ENCODE data around the gene EMILIN1. TPM values are rescaled to one million over a fixed set of nuclear protein-coding genes. Genes with fewer than 3 reads are reported as not detected.

Gene EMILIN1
- total RNA-seq, 1 experiment from 2014 or later, result 1.2 TPM

DNA sequence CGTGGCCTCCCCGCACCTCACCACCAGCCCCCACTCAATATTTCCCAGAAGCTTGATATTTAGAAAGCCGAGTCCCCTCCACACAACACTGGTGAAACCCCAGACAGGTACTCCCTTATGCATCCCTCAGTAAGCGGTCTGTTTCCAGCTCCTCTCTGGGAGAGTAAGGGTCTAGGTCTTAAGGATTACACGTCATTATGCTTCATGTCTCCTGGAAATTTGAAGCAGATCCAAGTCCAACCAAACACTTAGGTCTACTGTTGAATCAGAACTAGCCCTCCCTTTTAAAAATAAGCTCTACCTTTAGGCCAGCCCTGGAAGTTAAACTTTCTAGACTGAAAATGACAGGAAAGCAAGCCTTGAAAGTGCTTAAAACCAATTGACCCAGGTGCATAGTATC is 5.5 kb upstream of the EMILIN1 start:
- H3K27ac ChIP-seq (ENCODE audit: insufficient read length, low read depth, low read length), result no peak overlapping the region

More for the DNA sequence above, 5.5 kb upstream of the EMILIN1 start:
- Histone ChIP-seq H2AFZ (ENCODE audit: low read length) (no peak overlapping the region), H3K14ac (ENCODE audit: insufficient read depth, low read length) (no peak overlapping the region), H3K79me2 (ENCODE audit: insufficient read depth, low read length) (peaks cover 5% of the 10 kb centered on the region; the same call in 1 of the 2 replicates), H2BK15ac (ENCODE audit: low read depth, low read length) (no peak overlapping the region), H3K9me3 (ENCODE audit: control insufficient read depth, low read depth, low read length) (no peaks in the 10 kb centered on the region), H4K91ac (ENCODE audit: insufficient read length, low read depth, low read length) (no peak overlapping the region), H3K9ac (ENCODE audit: extremely low read depth, insufficient read length, low read length) (no peak overlapping the region), H2BK12ac (ENCODE audit: insufficient read length, low read depth, low read length) (no peak overlapping the region), H2BK20ac (ENCODE audit: low read depth, low read length, poor library complexity, severe bottlenecking) (no peak overlapping the region), H3K4ac (ENCODE audit: low read depth, low read length) (no peak overlapping the region), H2BK5ac (ENCODE audit: insufficient read length, low read length) (no peak overlapping the region), H3K23me2 (ENCODE audit: insufficient read length, low read depth, low read length, poor library complexity, severe bottlenecking) (peaks cover 12% of the 10 kb centered on the region), H3K27me3 (ENCODE audit: insufficient read depth, low read length) (no peaks in the 10 kb centered on the region), H4K8ac (replicated peaks; ENCODE audit: insufficient read length, low read depth, low read length) (no peak overlapping the region), H4K20me1 (ENCODE audit: control insufficient read depth, insufficient read depth, insufficient read length) (no peaks in the 10 kb centered on the region), H3K23ac (ENCODE audit: insufficient read length, low read depth, low read length) (no peak overlapping the region), H3K79me1 (ENCODE audit: insufficient read depth, low read depth, low read length, poor library complexity, severe bottlenecking) (peaks cover 2% of the 10 kb centered on the region), H4K5ac (ENCODE audit: insufficient read length, low read depth, low read length) (no peak overlapping the region), H3K4me2 (ENCODE audit: insufficient read depth, insufficient read length, low read length) (peak overlapping the region; percentile 90), H3K18ac (ENCODE audit: insufficient read length, low read depth, low read length) (no peak overlapping the region), H3K56ac (ENCODE audit: insufficient read length, low read depth, low read length) (no peak overlapping the region), H3T11ph (ENCODE audit: low read length) (no peak overlapping the region), H3K4me1 (ENCODE audit: insufficient read depth, low read length) (no peaks in the 10 kb centered on the region), H2BK120ac (ENCODE audit: low read depth, low read length, poor library complexity, severe bottlenecking) (no peak overlapping the region), H2AK5ac (ENCODE audit: insufficient read length, low read length) (no peak overlapping the region)
- no peak for DNase-seq
- Mint-ChIP-seq H3K4me3 (peak overlapping the region; percentile 85 to 94), H3K4me1 (peaks cover 19 to 24% of the 10 kb centered on the region in 2 experiments), H3K27ac (peak overlapping the region in 1 of 3 experiments; percentile 91; a peak in 1 of 7 replicates), H3K36me3 (ENCODE audit: insufficient read depth in 1 of 3, low read depth in 3 of 3) (peaks cover 14 to 30% (median 28%) of the 10 kb centered on the region in 3 experiments; a peak in 6 of 7 replicates), H3K9me3 (no peaks in the 10 kb centered on the region; a peak in 1 of 5 replicates), H3K27me3 (ENCODE audit: low read depth) (peaks cover 19% of the 10 kb centered on the region)
- WGBS (ENCODE audit: extremely low coverage, insufficient read length, low lambda C conversion rate), result no CpG with 5 or more reads among the region's 5 CpGs
- TF ChIP-seq, protein P1, sequence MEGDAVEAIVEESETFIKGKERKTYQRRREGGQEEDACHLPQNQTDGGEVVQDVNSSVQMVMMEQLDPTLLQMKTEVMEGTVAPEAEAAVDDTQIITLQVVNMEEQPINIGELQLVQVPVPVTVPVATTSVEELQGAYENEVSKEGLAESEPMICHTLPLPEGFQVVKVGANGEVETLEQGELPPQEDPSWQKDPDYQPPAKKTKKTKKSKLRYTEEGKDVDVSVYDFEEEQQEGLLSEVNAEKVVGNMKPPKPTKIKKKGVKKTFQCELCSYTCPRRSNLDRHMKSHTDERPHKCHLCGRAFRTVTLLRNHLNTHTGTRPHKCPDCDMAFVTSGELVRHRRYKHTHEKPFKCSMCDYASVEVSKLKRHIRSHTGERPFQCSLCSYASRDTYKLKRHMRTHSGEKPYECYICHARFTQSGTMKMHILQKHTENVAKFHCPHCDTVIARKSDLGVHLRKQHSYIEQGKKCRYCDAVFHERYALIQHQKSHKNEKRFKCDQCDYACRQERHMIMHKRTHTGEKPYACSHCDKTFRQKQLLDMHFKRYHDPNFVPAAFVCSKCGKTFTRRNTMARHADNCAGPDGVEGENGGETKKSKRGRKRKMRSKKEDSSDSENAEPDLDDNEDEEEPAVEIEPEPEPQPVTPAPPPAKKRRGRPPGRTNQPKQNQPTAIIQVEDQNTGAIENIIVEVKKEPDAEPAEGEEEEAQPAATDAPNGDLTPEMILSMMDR (conservative IDR thresholded peaks at IDR 0.05), result no peak

Data from H9 (cell line).